Suprapubic skin (tissue), 4 donors: Measurements from ENCODE around the gene HSPG2. TPM values are rescaled to one million over a fixed set of nuclear protein-coding genes. Genes with fewer than 3 reads are reported as not detected.
"Not testable (repeated sequence)": the region's sequence is repeated elsewhere in the genome, so short reads cannot be mapped to it uniquely, and the experiment has no call there.

ENCODE experiments used
- DNase-seq, 2 donors: peaks; one replicate each; pipeline ENCODE4 v3.0.0-alpha.2; 2019; ENCODE audit warnings: low spot score in 2 of 2
- H3K27ac ChIP-seq: fragments of 200-600 bp; sonication (generic); one replicate; pipeline ENCODE4 v1.5.1; 2019
- H3K27me3 ChIP-seq: fragments of 200-600 bp; sonication (generic); one replicate; pipeline ENCODE4 v1.5.1; 2019
- H3K36me3 ChIP-seq: fragments of 200-600 bp; sonication (generic); one replicate; pipeline ENCODE4 v1.5.1; 2019
- H3K4me1 ChIP-seq: fragments of 200-600 bp; sonication (generic); one replicate; pipeline ENCODE4 v1.5.1; 2019
- H3K4me3 ChIP-seq: fragments of 200-600 bp; sonication (generic); one replicate; pipeline ENCODE4 v1.5.1; 2019; ENCODE audit warnings: mild to moderate bottlenecking
- H3K9me3 ChIP-seq: fragments of 200-600 bp; sonication (generic); one replicate; pipeline ENCODE4 v1.5.1; 2019
- CTCF ChIP-seq, 2 donors: fragments of 200-600 bp in 1 of 2; fragments of 450-650 bp in 1 of 2; sonication (generic) in 1 of 2; IDR thresholded peaks; one replicate each; pipeline ENCODE4 v1.5.1; 2016 to 2019; ENCODE audit warnings: antibody characterized with exemption in 2 of 2, mild to moderate bottlenecking in 1 of 2, moderate library complexity in 1 of 2
- EP300 ChIP-seq: sonication (generic); formaldehyde crosslinking; IDR thresholded peaks from one replicate; pipeline ENCODE4 v1.6.1; 2017; ENCODE audit warnings: antibody characterized with exemption
- POLR2A ChIP-seq, 2 donors: fragments of 450-650 bp; IDR thresholded peaks; one replicate each; pipeline ENCODE4 v1.6.1; 2017; ENCODE audit warnings: antibody characterized with exemption in 2 of 2, mild to moderate bottlenecking in 2 of 2, moderate library complexity in 2 of 2
- POLR2AphosphoS5 ChIP-seq, 3 donors: sonication (generic); formaldehyde crosslinking; IDR thresholded peaks; one replicate each; pipeline ENCODE4 v1.6.1; 2017; ENCODE audit warnings: antibody characterized with exemption in 3 of 3
- whole genome bisulfite sequencing: methylation state at CpG from one replicate; pipeline ENCODE4 v1.1.5; 2018; 5-methylcytosine and 5-hydroxymethylcytosine counted together
- total RNA-seq, 4 donors: library from RNA; depleted of rRNA; stranded (reverse); fragments of >200 nt; gene quantifications; one replicate each; pipeline ENCODE4 v1.1.0, GENCODE V29; 2016

HSPG2 gene
- total RNA-seq, 4 donors from 2014 or later = 97.5 to 164 (median 131) TPM

DNA sequence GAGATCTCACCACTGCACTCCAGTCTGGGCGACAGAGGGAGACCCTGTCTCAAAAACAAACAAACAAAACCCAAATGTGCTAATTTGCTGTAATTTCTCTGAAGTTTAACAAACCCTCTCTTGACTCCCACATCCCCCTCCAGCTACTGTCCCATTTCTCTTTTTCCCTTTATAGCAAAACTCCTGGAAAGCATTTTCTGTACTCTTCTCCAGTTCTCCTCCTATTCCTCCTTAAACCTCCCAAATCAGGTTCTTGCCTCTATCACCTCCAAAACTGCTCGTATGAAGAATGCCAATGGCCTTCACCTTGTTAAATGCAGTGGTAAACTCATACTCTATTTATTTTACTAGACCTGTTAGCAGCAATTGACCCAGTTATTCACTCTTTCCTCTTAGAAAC lies 150.5 kb downstream of the HSPG2 start:
- TF ChIP-seq EP300 (no peak), POLR2AphosphoS5 (IDR thresholded peaks at IDR 0.05) (no peak), CTCF (IDR thresholded peaks at IDR 0.05) (no peak), POLR2A (IDR thresholded peaks at IDR 0.05) (no peak)
- H3K36me3 ChIP-seq = no peaks in the 10 kb centered on the region
- H3K27ac ChIP-seq = no peak overlapping the region
- H3K4me1 ChIP-seq = peaks cover 12% of the 10 kb centered on the region
- H3K4me3 ChIP-seq = no peak overlapping the region
- no peaks in the 10 kb centered on the region for H3K9me3 ChIP-seq
- 86% methylated on average over 2 of the region's 2 CpGs for WGBS
- DNase-seq = no peak
- no peaks in the 10 kb centered on the region for H3K27me3 ChIP-seq

DNA sequence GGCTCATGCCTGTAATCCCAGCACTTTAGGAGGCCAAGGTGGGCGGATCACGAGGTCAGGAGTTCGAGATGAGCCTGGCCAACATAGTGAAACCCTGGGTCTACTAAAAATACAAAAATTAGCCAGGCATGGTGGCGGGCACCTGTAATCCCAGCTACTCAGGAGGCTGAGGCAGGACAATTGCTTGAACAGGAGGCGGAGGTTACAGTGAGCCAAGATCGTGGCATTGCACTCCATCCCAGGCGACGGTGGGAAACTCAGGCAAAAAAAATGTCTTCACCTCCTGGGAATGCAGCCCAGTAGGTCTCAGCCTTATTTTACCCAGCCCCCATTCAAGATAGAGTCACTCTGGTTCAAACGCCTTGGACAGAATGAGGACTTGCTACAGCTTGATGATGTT lies 151.3 kb downstream of the HSPG2 start:
- not testable (repeated sequence) for DNase-seq, H3K36me3 ChIP-seq, H3K27me3 ChIP-seq, H3K4me3 ChIP-seq, H3K27ac ChIP-seq, H3K9me3 ChIP-seq
- WGBS = 92% methylated on average over 9 of the region's 9 CpGs
- peaks cover 21% of the 10 kb centered on the region for H3K4me1 ChIP-seq

DNA sequence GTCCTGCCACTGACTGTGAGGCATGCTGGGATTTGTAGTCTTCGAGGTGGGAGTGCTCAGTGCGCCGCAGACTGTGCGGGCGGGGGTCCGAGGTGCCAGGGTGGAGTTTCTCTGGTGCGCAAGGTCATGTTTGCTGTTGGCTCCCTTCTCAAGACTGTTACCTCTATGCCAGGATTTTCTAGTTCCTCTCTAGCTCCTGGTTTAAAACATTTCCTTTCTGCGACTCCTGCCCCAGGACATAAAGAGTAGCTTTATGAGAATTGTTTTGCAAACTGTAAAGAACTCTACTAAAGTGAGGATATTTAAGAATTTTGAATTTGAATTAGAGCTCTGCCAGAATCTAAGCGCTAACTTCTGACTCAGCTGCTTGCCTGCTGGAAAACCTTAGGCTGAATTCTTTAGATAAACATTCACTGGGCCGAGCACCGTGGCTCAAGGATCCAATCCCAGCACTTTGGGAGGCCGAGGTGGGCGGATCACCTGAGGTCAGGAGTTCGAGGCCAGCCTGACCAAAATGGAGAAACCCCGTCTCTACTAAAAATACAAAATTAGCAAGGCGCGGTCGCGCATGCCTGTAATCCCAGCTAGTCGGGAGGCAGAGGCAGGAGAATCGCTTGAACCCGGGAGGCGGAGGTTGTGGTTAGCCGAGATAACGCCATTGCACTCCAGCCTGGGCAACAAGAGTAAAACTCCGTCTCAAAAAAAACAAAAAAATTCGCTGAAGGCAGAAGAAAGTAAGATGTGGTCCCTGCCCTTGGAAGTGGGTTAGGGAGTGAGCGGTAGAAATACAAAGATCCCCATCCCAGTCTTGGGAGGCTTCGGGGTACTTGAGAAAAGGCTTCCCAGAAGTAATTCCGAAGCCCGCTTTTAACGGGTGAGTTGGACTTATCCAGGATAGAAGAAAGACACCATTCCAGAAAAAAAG lies 153.2 kb downstream of the HSPG2 start:
- Histone ChIP-seq H3K9me3 (no peaks in the 10 kb centered on the region), H3K4me1 (peaks cover 32% of the 10 kb centered on the region), H3K4me3 (peak overlapping the region; percentile 93), H3K36me3 (no peaks in the 10 kb centered on the region), H3K27ac (peak overlapping the region; percentile 100), H3K27me3 (no peaks in the 10 kb centered on the region)
- no peak for TF ChIP-seq POLR2A (IDR thresholded peaks at IDR 0.05)
- TF ChIP-seq EP300 = no peak
- TF ChIP-seq POLR2AphosphoS5 (IDR thresholded peaks at IDR 0.05) = no peak
- no peak for TF ChIP-seq CTCF (IDR thresholded peaks at IDR 0.05)
- 46% methylated on average over 32 of the region's 32 CpGs for WGBS
- no peak for DNase-seq

GRCh38 chr1:21782868-21783678 lies 154.0 kb downstream of the HSPG2 start, which contains the start of gene USP48:
Gene USP48, minus strand, starts transcription at chr1:21783149. Its CDS starts 192 bp downstream, at chr1:21782957.
- WGBS = 0% methylated on average over 36 of the region's 82 CpGs
- Histone ChIP-seq H3K27ac (peak within 1 kb of the TSS; percentile 100), H3K9me3 (no peaks in the 10 kb centered on the region), H3K27me3 (no peaks in the 10 kb centered on the region), H3K4me3 (peak within 1 kb of the TSS; percentile 93), H3K4me1 (peaks cover 32% of the 10 kb centered on the region), H3K36me3 (no peaks in the 10 kb centered on the region)
- DNase-seq = peak; percentile 97
- peak; percentile 96 to 99 for TF ChIP-seq POLR2A (IDR thresholded peaks at IDR 0.05)
- TF ChIP-seq CTCF (IDR thresholded peaks at IDR 0.05) = no peak
- TF ChIP-seq EP300 = no peak
- TF ChIP-seq POLR2AphosphoS5 (IDR thresholded peaks at IDR 0.05) = peak; percentile 91 to 98 (median 96)

- Histone ChIP-seq H3K4me3 (peak overlapping the region; percentile 93), H3K36me3 (no peaks in the 10 kb centered on the region), H3K27ac (peak overlapping the region; percentile 100), H3K27me3 (no peaks in the 10 kb centered on the region), H3K4me1 (peaks cover 32% of the 10 kb centered on the region), H3K9me3 (no peaks in the 10 kb centered on the region)
- TF ChIP-seq CTCF (IDR thresholded peaks at IDR 0.05) (no peak), EP300 (no peak), POLR2A (IDR thresholded peaks at IDR 0.05) (no peak), POLR2AphosphoS5 (IDR thresholded peaks at IDR 0.05) (no peak)
- peak in 1 of 2 donors; percentile 80 for DNase-seq
- WGBS = 0% methylated on average over 11 of the region's 37 CpGs
Observed at GRCh38 chr1:21782349-21782867, 154.7 kb downstream of the HSPG2 start.
